ENCODE data around the gene OLFM2. TPM values are rescaled to one million over a fixed set of nuclear protein-coding genes. Genes with fewer than 3 reads are reported as not detected.
A peak's percentile ranks its signal among the peaks of the same experiment; 100 is the strongest.

OLFM2 gene
- polyA plus RNA-seq, 2 of the 4 experiments (the other 2 are of a cell fraction): 6.5 to 8.0 TPM

GRCh38 chr19:9914001-9914314 lies 22.4 kb downstream of the OLFM2 start:
- H3K27ac ChIP-seq: peak overlapping the region; percentile 89 to 95
- peak overlapping the region; percentile 99 for H3K4me2 ChIP-seq
- ATAC-seq (peak; percentile 41 to 43; a peak in 5 of 6 replicates), DNase-seq (ENCODE audit: low read depth in 1 of 2, low spot score in 1 of 2) (peak in 1 of 2 experiments; percentile 55), FAIRE-seq (no peak)
- POLR2A ChIA-PET: no interaction called here
- CTCF ChIA-PET: interaction anchor here (1.0 to 1.1 kb wide), 2 partner anchors 10 to 72 kb away, joined by 3 to 4 read pairs; no protein-coding TSS in a partner anchor
- no CpG with 5 or more reads among the region's 27 CpGs for WGBS (ENCODE audit: missing lambda C conversion rate)
- no peaks in the 10 kb centered on the region for H3K9me3 ChIP-seq
- peaks cover 10% of the 10 kb centered on the region; the same call in 1 of the 3 replicates for H3K4me1 ChIP-seq
- no peak for TF ChIP-seq POLR2AphosphoS2 (conservative IDR thresholded peaks at IDR 0.05; ENCODE audit: low read length)
- TF ChIP-seq JUN (IDR thresholded peaks at IDR 0.05): no peak
- TF ChIP-seq KDM1A (IDR thresholded peaks at IDR 0.05; ENCODE audit: low read depth): no peak
- no peak for TF ChIP-seq RFX5 (IDR thresholded peaks at IDR 0.05)
- TF ChIP-seq RAD21 (conservative IDR thresholded peaks at IDR 0.05 in 1 of 2, IDR thresholded peaks at IDR 0.05 in 1 of 2): no peak
- TF ChIP-seq FOSB (CRISPR knock-in tag; IDR thresholded peaks at IDR 0.05): no peak
- no peak for TF ChIP-seq PHF8 (IDR thresholded peaks at IDR 0.05; ENCODE audit: borderline replicate concordance, low read depth)
- TF ChIP-seq CTCF (IDR thresholded peaks at IDR 0.05): no peak
- TF ChIP-seq HEYL (CRISPR knock-in tag; IDR thresholded peaks at IDR 0.05): no peak
- no peak for TF ChIP-seq EHF (CRISPR knock-in tag; IDR thresholded peaks at IDR 0.05)
- TF ChIP-seq E2F6 (IDR thresholded peaks at IDR 0.05; ENCODE audit: borderline replicate concordance, low read depth): no peak
- no peak for TF ChIP-seq HES2 (IDR thresholded peaks at IDR 0.05)
- no peak for TF ChIP-seq MAX (IDR thresholded peaks at IDR 0.05)
- TF ChIP-seq JUNB (IDR thresholded peaks at IDR 0.05): no peak
- TF ChIP-seq NPAS2 (CRISPR knock-in tag; IDR thresholded peaks at IDR 0.05; ENCODE audit: borderline replicate concordance): no peak
- TF ChIP-seq CHD2 (IDR thresholded peaks at IDR 0.05; ENCODE audit: low read length, partially characterized antibody): no peak
- TF ChIP-seq HMGXB4 (CRISPR knock-in tag; IDR thresholded peaks at IDR 0.05; ENCODE audit: borderline replicate concordance): no peak
- no peak for TF ChIP-seq GATA3 (IDR thresholded peaks at IDR 0.05; ENCODE audit: borderline replicate concordance)
- no peak for TF ChIP-seq SREBF2 (IDR thresholded peaks at IDR 0.05)
- H3K4me3 ChIP-seq: peak overlapping the region; percentile 80

GRCh38 chr19:9913237-9914000 lies 22.9 kb downstream of the OLFM2 start:
- DNase-seq (ENCODE audit: low read depth in 1 of 2, low spot score in 1 of 2): peak in 1 of 2 experiments; percentile 29
- Histone ChIP-seq H3K4me2 (peak overlapping the region; percentile 99), H3K27ac (peak overlapping the region; percentile 89 to 95), H3K4me1 (peaks cover 10% of the 10 kb centered on the region; the same call in 1 of the 3 replicates), H3K4me3 (peak overlapping the region; percentile 80), H3K9me3 (no peaks in the 10 kb centered on the region)
- TF ChIP-seq JUNB (IDR thresholded peaks at IDR 0.05): no peak
- TF ChIP-seq MAZ (IDR thresholded peaks at IDR 0.05; ENCODE audit: borderline replicate concordance, low read depth, low read length): no peak
- peak; percentile 79 for TF ChIP-seq MAX (IDR thresholded peaks at IDR 0.05)
- peak; percentile 74 for TF ChIP-seq E2F6 (IDR thresholded peaks at IDR 0.05; ENCODE audit: borderline replicate concordance, low read depth)
- no peak for TF ChIP-seq HEYL (CRISPR knock-in tag; IDR thresholded peaks at IDR 0.05)
- no peak for TF ChIP-seq HDAC2 (IDR thresholded peaks at IDR 0.05)
- TF ChIP-seq EHF (CRISPR knock-in tag; IDR thresholded peaks at IDR 0.05): no peak
- TF ChIP-seq ESRRA (IDR thresholded peaks at IDR 0.05; ENCODE audit: borderline replicate concordance, low read length): no peak
- TF ChIP-seq PBX3 (IDR thresholded peaks at IDR 0.05): no peak
- TF ChIP-seq JUN (IDR thresholded peaks at IDR 0.05): peak in 1 of 2 experiments; percentile 36; a peak in 1 of 5 replicates
- peak; percentile 21; the same call in 1 of the 2 replicates for TF ChIP-seq PHF8 (IDR thresholded peaks at IDR 0.05; ENCODE audit: borderline replicate concordance, low read depth)
- TF ChIP-seq RFX5 (IDR thresholded peaks at IDR 0.05): no peak
- TF ChIP-seq ZSCAN20 (CRISPR knock-in tag; IDR thresholded peaks at IDR 0.05): no peak
- WGBS (ENCODE audit: missing lambda C conversion rate): 7% methylated on average over 11 of the region's 95 CpGs
- ATAC-seq: peak; percentile 16 to 58; a peak in 5 of 6 replicates
- ChIA-PET POLR2A (no interaction called here), CTCF (interaction anchor here (0.9 to 1.1 kb wide), 3 partner anchors 11 to 72 kb away, joined by 3 to 4 read pairs (median 4); no protein-coding TSS in a partner anchor)
- no peak for FAIRE-seq
